HG03439 (cell line): ENCODE results near the gene CDHR5.
"Not testable (repeated sequence)": the region's sequence is repeated elsewhere in the genome, so short reads cannot be mapped to it uniquely, and the experiment has no call there.

Experiments
- ATAC-seq: cut with Tn5 transposase; IDR thresholded peaks from one replicate; pipeline ENCODE4 v1.9.1; 2021; ENCODE audit warnings: mild to moderate bottlenecking, moderate library complexity; ENCODE audit not compliant: unreplicated experiment

The CDHR5 gene

DNA sequence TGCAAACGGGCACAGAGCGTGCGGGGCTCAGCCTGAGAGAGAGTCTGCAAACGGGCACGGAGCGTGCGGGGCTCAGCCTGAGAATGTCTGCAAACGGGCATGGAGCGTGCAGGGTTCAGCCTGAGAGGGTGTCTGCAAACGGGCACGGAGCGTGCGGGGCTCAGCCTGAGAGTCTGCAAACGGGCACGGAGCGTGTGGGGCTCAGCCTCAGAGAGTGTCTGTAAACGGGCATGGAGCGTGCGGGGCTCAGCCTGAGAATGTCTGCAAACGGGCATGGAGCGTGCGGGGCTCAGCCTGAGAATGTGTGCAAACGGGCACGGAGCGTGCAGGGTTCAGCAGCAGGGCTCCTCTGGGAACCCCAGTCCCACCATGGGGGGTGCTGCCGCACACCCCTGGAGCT is 35.0 kb downstream of the CDHR5 start:
- no peak for ATAC-seq

GRCh38 chr11:587978-588380 is 36.8 kb downstream of the CDHR5 start:
- no peak for ATAC-seq

DNA sequence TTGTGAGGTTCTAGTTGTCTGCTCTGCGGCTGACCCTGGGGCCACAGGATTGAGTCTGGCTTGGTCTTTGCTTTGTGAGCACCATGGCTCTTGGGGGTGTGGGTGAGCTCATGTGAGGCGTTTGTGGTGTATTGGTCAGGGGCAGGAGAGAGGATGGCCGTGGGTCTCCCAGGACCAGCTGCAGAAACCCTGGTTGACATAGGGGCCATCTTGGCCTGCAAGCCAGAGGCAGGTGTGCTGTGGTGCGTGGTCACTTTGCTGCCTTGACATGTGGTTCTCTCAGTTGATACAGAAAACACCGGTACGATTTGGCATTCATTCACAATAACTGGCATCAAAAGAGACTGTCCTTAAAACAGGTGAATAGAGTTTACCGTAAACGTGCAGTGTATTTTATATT is 37.2 kb downstream of the CDHR5 start:
- ATAC-seq, result no peak

DNA sequence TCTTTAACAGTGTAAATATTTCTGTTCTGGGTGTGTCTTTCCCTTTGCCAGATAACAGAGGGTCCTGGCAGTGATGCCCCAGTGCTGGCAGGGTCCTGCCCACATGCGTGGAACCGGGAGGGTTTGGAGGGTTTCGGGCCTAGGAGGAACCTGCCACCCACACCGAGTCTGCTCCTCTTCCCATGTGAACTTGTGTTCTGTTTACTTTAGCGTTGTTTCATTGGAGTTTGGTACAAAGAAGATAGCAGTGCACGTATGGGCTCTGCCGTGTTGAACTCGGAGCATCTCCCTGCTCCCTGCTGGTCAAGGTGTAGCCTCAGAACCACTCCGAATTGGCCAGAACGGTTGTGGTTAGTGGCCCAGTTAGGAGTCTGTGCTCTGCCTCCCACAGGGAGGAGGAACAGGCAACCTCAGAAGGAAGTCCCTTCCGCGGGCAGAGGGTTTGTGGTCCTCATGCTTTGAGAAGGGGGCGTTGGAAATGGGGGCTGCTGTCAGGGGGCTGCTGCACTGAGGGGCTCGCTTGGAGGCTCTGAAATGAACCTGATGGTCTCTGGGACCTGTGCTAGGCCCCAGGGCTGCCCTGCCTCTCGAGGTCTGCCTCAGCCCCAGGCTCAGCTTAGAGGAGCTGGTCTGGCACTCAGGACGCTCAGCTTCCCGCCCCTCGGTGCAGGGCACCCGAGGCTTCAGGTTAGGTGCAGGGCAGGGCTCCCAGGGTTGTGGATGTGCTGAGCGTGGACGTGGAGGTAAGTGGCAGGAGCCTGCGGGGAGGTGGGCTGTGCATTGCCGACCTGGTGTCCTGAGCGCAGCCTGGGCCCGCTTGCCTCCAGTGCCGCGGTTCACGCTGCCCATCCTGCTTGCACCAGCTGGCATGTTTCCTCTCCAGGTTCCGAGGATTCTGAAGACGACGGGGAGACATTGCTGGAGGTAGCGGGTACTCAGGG is 38.1 kb downstream of the CDHR5 start:
- ATAC-seq, result no peak

GRCh38 chr11:584287-584686 is 40.5 kb downstream of the CDHR5 start:
- ATAC-seq, result no peak

DNA sequence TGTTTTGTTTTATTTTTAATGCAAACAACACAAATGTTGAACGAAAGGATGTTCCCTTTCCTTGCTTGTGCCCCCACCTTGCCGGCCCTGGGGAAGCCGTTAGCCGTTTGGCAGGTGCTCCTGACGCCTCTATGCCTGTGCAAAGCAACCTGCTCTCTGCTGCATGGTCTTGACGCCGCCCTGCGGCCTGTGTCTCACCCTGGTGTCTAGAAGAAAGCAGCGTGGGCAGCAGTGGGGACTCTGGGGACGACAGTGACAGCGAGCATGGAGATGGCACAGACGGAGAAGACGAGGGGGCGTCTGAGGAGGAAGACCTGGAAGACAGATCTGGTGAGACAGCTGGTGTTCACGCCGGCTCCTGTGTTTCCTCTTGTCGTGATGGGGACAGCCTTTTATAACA is 43.0 kb downstream of the CDHR5 start:
- no peak for ATAC-seq

DNA sequence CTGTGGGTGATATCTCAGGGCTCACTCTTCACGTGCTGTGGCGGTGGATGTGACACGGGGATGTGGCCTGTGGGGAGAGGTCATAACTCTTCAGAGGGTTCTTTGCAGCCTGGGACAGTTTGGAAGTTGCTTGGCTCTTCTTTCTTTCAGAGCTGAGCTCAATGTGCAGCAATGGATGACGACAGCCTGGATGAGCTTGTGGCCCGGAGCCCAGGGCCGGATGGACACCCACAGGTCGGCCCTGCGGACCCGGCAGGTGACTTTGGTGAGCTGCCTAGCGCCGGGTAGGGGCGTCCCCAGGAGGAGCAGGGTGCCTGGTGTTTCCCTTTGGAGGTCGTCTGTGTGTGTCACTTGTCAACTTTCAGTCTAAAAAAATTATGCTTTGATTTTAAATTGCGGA is 43.4 kb downstream of the CDHR5 start:
- ATAC-seq, result no peak

DNA sequence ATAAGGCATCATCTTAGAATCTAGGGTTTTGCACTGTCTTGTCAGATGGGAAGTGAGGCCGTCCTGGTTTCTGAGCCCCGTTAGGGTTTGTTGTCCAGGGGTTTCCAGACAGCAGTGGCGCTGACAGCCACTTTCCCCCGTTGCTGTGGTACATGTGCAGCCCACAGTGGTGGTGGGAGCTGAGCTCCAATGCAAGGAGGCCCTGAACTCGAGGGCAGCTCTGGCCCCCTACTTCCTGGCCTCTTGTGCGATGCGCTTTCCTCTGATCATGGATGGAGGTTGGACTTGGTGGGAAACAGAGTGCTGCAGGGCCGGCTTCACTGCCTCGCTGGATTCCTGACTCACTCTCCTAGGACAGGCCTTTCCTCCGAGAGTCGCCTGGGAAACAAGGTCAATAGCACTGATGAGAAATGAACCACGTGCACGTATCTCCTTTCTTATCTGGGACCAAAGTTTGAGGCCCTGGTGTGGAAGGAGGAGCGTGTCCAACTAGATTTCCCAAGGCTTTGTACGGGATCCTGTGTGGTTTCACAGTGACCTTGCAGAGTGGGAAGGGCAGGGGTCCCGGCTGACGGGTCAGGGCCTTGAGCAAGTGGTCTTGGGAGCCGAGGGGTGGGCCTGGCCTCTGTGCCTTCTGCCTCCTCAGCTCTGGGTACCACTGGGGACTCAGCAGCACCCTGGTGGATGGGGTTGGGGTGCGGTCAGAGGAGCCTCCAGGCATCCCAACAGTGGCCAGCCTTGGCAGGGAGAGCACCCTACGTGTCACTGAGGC is 44.7 kb downstream of the CDHR5 start:
- no peak for ATAC-seq

DNA sequence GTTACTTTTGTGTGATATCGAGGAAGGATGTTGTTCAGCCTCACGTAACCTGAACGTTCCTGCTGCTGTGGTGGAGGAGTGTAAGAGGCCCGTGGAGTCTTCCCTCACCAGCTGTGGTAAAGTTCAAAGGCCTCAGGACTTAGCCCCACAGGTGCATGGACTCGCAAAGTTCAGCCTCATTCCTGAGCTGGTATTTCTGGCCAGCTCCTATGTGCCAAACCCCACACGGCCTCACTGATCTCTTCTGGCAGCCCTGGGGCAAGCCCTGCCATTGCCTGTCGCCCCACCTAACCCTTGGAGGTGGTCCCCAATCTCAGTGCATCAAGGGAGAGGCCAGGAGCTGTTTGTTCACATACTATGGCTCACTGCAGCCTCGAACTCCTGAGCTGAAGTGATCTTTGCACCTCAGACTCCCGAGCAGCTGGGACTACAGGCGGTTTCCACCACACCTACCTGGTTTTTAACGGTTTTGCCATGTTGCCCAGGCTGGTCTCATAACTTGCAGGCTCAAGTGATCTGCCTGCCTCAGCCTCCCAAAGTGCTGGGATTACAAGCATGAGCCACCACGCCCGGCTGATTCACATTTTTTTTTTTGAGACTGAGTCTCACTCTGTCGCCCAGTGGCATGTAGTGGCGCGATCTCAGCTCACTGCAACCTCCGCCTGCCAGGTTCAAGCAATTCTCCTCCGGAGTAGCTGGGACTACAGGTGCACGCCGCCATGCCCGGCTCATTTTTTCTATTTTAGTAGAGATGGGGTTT is 46.3 kb downstream of the CDHR5 start:
- ATAC-seq, result no peak

- ATAC-seq, result no peak
These were observed 47.2 kb downstream of the CDHR5 start for GRCh38 chr11:577611-577894.

GRCh38 chr11:576811-577610 is 47.7 kb downstream of the CDHR5 start:
- no peak for ATAC-seq

GRCh38 chr11:575996-576768 is 48.6 kb downstream of the CDHR5 start, which contains the start of gene PHRF1:
Gene PHRF1 (plus strand): TSS chr11:576470. CDS start chr11:581513, 5,043 bp downstream.
- ATAC-seq, result peak; percentile 79

- peak; percentile 34 for ATAC-seq
These were observed 49.3 kb downstream of the CDHR5 start for GRCh38 chr11:575313-575995.

DNA sequence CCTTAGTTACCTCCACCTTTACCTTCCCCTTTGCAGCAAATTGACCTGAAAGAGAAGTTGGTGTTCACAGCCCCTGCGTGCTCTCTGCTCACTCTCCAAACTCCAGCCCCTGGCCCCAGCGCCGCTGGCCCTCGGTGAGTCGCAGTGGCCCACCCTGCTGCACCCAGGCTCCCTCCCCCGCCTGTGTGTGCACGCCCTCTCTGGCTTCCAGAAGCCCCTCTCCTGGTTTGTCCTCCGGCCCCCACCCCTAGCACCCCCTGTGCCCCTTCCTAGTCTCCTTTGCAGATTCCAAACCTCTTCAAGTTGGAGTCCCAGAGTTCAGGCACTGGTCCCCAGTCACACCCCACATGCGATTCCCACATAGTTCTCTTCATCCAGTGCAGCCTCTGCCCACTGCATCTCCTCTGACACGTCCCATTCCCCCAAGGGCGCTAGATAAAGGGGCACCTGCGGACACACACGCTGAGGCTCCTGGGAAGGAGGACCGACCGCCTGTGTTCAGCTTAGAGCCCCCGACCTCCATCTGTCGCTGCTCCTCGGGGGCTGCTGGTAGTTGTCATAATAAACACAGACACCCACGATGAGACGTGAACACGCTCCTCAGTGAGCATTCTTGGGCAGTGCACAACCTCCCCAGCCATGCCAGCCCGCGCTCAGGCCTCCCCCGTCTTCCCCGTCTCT is 50.0 kb downstream of the CDHR5 start:
- no peak for ATAC-seq

DNA sequence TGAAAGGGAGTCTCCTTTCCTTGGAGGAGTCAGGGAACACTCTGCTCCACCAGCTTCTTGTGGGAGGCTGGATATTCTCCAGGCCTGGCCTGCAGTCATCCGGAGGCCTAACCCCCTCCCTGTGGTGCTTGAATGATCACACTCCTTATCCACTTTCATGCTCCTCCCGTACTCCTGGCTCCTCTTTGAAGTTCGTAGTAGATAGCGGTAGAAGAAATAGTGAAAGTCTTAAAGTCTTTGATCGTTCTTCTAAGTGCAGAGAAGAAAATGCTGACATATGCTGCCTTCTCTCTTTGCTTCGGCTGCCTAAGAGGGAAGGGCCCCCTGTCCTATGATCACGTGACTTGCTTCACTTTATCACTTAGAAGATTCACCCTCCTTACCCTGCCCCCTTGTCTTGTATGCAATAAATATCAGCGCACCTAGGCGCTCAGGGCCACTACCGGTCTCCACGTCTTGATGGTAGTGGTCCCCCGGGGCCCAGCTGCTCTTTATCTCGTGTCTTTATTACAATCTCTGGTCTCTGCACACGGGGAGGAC is 50.7 kb downstream of the CDHR5 start:
- ATAC-seq, result not testable (repeated sequence)

- ATAC-seq, result no peak
These were observed 51.5 kb downstream of the CDHR5 start for GRCh38 chr11:573146-573759.

- no peak for ATAC-seq
These were observed 53.0 kb downstream of the CDHR5 start for GRCh38 chr11:571802-572185.
